Epithelial cell of prostate (primary cell): ENCODE results near the gene IGSF23.
"Not testable (repeated sequence)": the region's sequence is repeated elsewhere in the genome, so short reads cannot be mapped to it uniquely, and the experiment has no call there.

ENCODE experiments used
- DNase-seq: peaks from one replicate; pipeline ENCODE4 v3.0.0-alpha.2; 2011; ENCODE audit warnings: low read depth, low spot score
- H3K27ac ChIP-seq: fragments of 450-650 bp; 2 replicates; pipeline ENCODE4 v1.5.1; 2017; ENCODE audit warnings: mild to moderate bottlenecking

The IGSF23 gene

GRCh38 chr19:44683434-44684210, 70.3 kb downstream of the IGSF23 start:
- no peak for DNase-seq
- no peak overlapping the region for H3K27ac ChIP-seq

- not testable (repeated sequence) for DNase-seq
- H3K27ac ChIP-seq = peak overlapping the region; percentile 70
Measured at GRCh38 chr19:44684396-44684795, 71.0 kb downstream of the IGSF23 start.

GRCh38 chr19:44684892-44685863, 71.8 kb downstream of the IGSF23 start:
- no peak for DNase-seq
- peak overlapping the region; percentile 70 for H3K27ac ChIP-seq

- no peak for DNase-seq
- peak overlapping the region; percentile 70 for H3K27ac ChIP-seq
Measured at GRCh38 chr19:44685877-44686276, 72.5 kb downstream of the IGSF23 start.
